ENCODE measurements around the gene FAM20C. TPM values are rescaled to one million over a fixed set of nuclear protein-coding genes. Genes with fewer than 3 reads are reported as not detected.

The FAM20C gene
- total RNA-seq, 4 donors from 2014 or later, result 9.6 to 35.3 (median 18.6) TPM

GRCh38 chr7:196778-197321 is 4.5 kb downstream of the FAM20C start:
- no peaks in the 10 kb centered on the region for H3K27me3 ChIP-seq
- peaks cover 74 to 77% of the 10 kb centered on the region in 2 donors for H3K4me1 ChIP-seq
- H3K9me3 ChIP-seq, result no peaks in the 10 kb centered on the region
- no peak for TF ChIP-seq CTCF (IDR thresholded peaks at IDR 0.05 in 4 of 5, conservative IDR thresholded peaks at IDR 0.05 in 1 of 5)
- TF ChIP-seq POLR2A (IDR thresholded peaks at IDR 0.05), result no peak
- in situ Hi-C loops (cut with MboI; ENCODE audit: low sequenced_read_pairs in 4 of 4) (no loop called here), intact Hi-C loops (cut with DNase I; ENCODE audit: low total_unique reads) (no loop called here)
- no peak overlapping the region for H3K4me3 ChIP-seq
- peak overlapping the region in 2 of 4 donors; percentile 85 for H3K27ac ChIP-seq
- H3K36me3 ChIP-seq, result peaks cover 0 to 40% of the 10 kb centered on the region in 2 donors
- ATAC-seq (no peak), DNase-seq (no peak)

- Histone ChIP-seq H3K9me3 (no peaks in the 10 kb centered on the region), H3K4me1 (peaks cover 74 to 77% of the 10 kb centered on the region in 2 donors), H3K27ac (peak overlapping the region; percentile 22 to 85 (median 58)), H3K36me3 (peaks cover 0 to 40% of the 10 kb centered on the region in 2 donors), H3K27me3 (no peaks in the 10 kb centered on the region), H3K4me3 (no peak overlapping the region)
- ATAC-seq, result no peak
- TF ChIP-seq POLR2A (IDR thresholded peaks at IDR 0.05) (no peak), CTCF (IDR thresholded peaks at IDR 0.05 in 4 of 5, conservative IDR thresholded peaks at IDR 0.05 in 1 of 5) (no peak)
- no peak for DNase-seq
- intact Hi-C loops (cut with DNase I; ENCODE audit: low total_unique reads) (no loop called here), in situ Hi-C loops (cut with MboI; ENCODE audit: low sequenced_read_pairs in 4 of 4) (no loop called here)
These were observed 5.3 kb downstream of the FAM20C start for GRCh38 chr7:197413-198335.

- peak; percentile 56 to 70 for DNase-seq
- peak overlapping the region; percentile 69 to 83 (median 76) for H3K27ac ChIP-seq
- no peak for TF ChIP-seq POLR2A (IDR thresholded peaks at IDR 0.05)
- TF ChIP-seq CTCF (IDR thresholded peaks at IDR 0.05 in 4 of 5, conservative IDR thresholded peaks at IDR 0.05 in 1 of 5), result no peak
- no peaks in the 10 kb centered on the region for H3K27me3 ChIP-seq
- H3K9me3 ChIP-seq, result no peaks in the 10 kb centered on the region
- peak; percentile 82 to 88 for ATAC-seq
- no peak overlapping the region for H3K4me3 ChIP-seq
- in situ Hi-C loops (cut with MboI; ENCODE audit: low sequenced_read_pairs in 4 of 4) (no loop called here), intact Hi-C loops (cut with DNase I; ENCODE audit: low total_unique reads) (no loop called here)
- peaks cover 63 to 68% of the 10 kb centered on the region in 2 donors for H3K4me1 ChIP-seq
- peaks cover 0 to 45% of the 10 kb centered on the region in 2 donors for H3K36me3 ChIP-seq
These were observed 7.3 kb downstream of the FAM20C start for GRCh38 chr7:199483-200249.

- TF ChIP-seq POLR2A (IDR thresholded peaks at IDR 0.05), result no peak
- TF ChIP-seq CTCF (IDR thresholded peaks at IDR 0.05 in 4 of 5, conservative IDR thresholded peaks at IDR 0.05 in 1 of 5), result no peak
- peak overlapping the region; percentile 69 to 83 (median 76) for H3K27ac ChIP-seq
- in situ Hi-C loops (cut with MboI; ENCODE audit: low sequenced_read_pairs in 4 of 4), result no loop called here
- H3K9me3 ChIP-seq, result no peaks in the 10 kb centered on the region
- H3K27me3 ChIP-seq, result no peaks in the 10 kb centered on the region
- no peak overlapping the region for H3K4me3 ChIP-seq
- H3K36me3 ChIP-seq, result peaks cover 0 to 49% of the 10 kb centered on the region in 2 donors
- DNase-seq (no peak), ATAC-seq (no peak)
- intact Hi-C loops (cut with DNase I; ENCODE audit: low total_unique reads), result no loop called here
- H3K4me1 ChIP-seq, result peaks cover 57 to 62% of the 10 kb centered on the region in 2 donors
These were observed 7.9 kb downstream of the FAM20C start for GRCh38 chr7:200290-200689.

All from gastrocnemius medialis (tissue), 4 donors.